H1 (cell line): ENCODE measurements around the gene DNAJB14. TPM values are rescaled to one million over a fixed set of nuclear protein-coding genes. Genes with fewer than 3 reads are reported as not detected.

Source experiments
- CTCF ChIA-PET: fragments of 300-600 bp; sonication (Branson Sonifier 250); formaldehyde crosslinking; loops from one replicate; lab custom pipeline; 2021; ENCODE audit not compliant: partially characterized antibody; lab: Charles Lee
- POLR2A ChIA-PET: fragments of 300-600 bp; sonication (Branson Sonifier 250); formaldehyde crosslinking; loops from one replicate; lab custom pipeline; 2021; ENCODE audit warnings: inconsistent platforms; ENCODE audit not compliant: partially characterized antibody; lab: Charles Lee
- DNase-seq, 2 experiments: peaks; one replicate each; pipeline versions ENCODE4 v3.0.0 to v3.0.0-alpha.2; 2010 to 2022; ENCODE audit warnings: low spot score in 2 of 2, low read depth in 1 of 2, mixed read lengths in 1 of 2
- FAIRE-seq: peaks from 2 replicates; lab custom pipeline; 2011; peaks lifted over from hg19 to GRCh38; lab: Jason Lieb, UNC
- H2AFZ ChIP-seq: 2 replicates; pipeline ENCODE4 v1.8.1; 2012; ENCODE audit warnings: low read length, inconsistent platforms
- H2AK5ac ChIP-seq: 2 replicates; pipeline ENCODE4 v1.6.1; 2013; ENCODE audit warnings: low read depth, low read length
- H2BK120ac ChIP-seq: replicated peaks from 2 replicates; pipeline ENCODE3; 2013; ENCODE audit warnings: low read depth, low read length, inconsistent platforms
- H2BK12ac ChIP-seq: 2 replicates; pipeline ENCODE4 v1.6.1; 2013; ENCODE audit warnings: low read depth, low read length
- H2BK15ac ChIP-seq: 2 replicates; pipeline ENCODE4 v1.6.1; 2013; ENCODE audit warnings: low read length
- H2BK20ac ChIP-seq: 2 replicates; pipeline ENCODE4 v1.6.1; 2013; ENCODE audit warnings: low read length
- H2BK5ac ChIP-seq: 2 replicates; pipeline ENCODE4 v1.6.1; 2013; ENCODE audit warnings: low read depth, low read length
- H3K14ac ChIP-seq: 2 replicates; pipeline ENCODE4 v1.6.1; 2013; ENCODE audit warnings: inconsistent platforms; ENCODE audit not compliant: insufficient read length
- H3K18ac ChIP-seq: 2 replicates; pipeline ENCODE4 v1.6.1; 2013; ENCODE audit warnings: low read length; ENCODE audit errors: extremely low read depth
- H3K23ac ChIP-seq: 2 replicates; pipeline ENCODE4 v1.6.1; 2013; ENCODE audit warnings: inconsistent platforms; ENCODE audit not compliant: insufficient read length
- H3K23me2 ChIP-seq: 2 replicates; pipeline ENCODE4 v1.6.1; 2013; ENCODE audit warnings: low read depth, low read length
- H3K27ac ChIP-seq: 2 replicates; pipeline ENCODE4 v1.6.1; 2011; ENCODE audit warnings: low read depth, low read length, inconsistent platforms
- H3K27me3 ChIP-seq, 4 experiments: replicated peaks in 1 of 4; 1 replicate in 1 of 4; 2 replicates in 3 of 4; pipeline versions ENCODE4 v1.6.1 to v1.8.1; 2011 to 2013; ENCODE audit warnings: low read length in 3 of 4, mild to moderate bottlenecking in 3 of 4, inconsistent platforms in 2 of 4, mixed read lengths in 2 of 4, moderate library complexity in 1 of 4; ENCODE audit not compliant: control insufficient read depth in 3 of 4, insufficient read depth in 3 of 4; ENCODE audit errors: extremely low read depth in 1 of 4
- H3K36me3 ChIP-seq, 4 experiments: 2 replicates each; pipeline versions ENCODE4 v1.6.1 to v1.8.1; 2011 to 2013; ENCODE audit warnings: mild to moderate bottlenecking in 4 of 4, low read length in 3 of 4, moderate library complexity in 2 of 4, control low read depth in 1 of 4, inconsistent platforms in 1 of 4; ENCODE audit not compliant: insufficient read depth in 4 of 4, control insufficient read depth in 2 of 4
- H3K4ac ChIP-seq: replicated peaks from 2 replicates; pipeline ENCODE3; 2013; ENCODE audit warnings: low read length, low read depth, mixed read lengths, inconsistent platforms; ENCODE audit not compliant: insufficient read length
- H3K4me1 ChIP-seq, 4 experiments: replicated peaks in 1 of 4; 1 replicate in 1 of 4; 2 replicates in 3 of 4; pipeline versions ENCODE4 v1.6.1 to v1.8.1; 2011 to 2013; ENCODE audit warnings: low read length in 3 of 4, inconsistent platforms in 2 of 4, mixed read lengths in 1 of 4; ENCODE audit not compliant: insufficient read depth in 4 of 4, control insufficient read depth in 3 of 4
- H3K4me2 ChIP-seq, 2 experiments: 2 replicates each; pipeline versions ENCODE4 v1.6.1 to v1.8.1; 2011 to 2013; ENCODE audit warnings: low read depth in 2 of 2, low read length in 2 of 2, control low read depth in 1 of 2, inconsistent platforms in 1 of 2, mild to moderate bottlenecking in 1 of 2; ENCODE audit not compliant: insufficient read depth in 1 of 2
- H3K4me3 ChIP-seq, 4 experiments: fragments of 200-600, 300-600 bp in 1 of 4; sonication (generic), shearing (Covaris generic), sonication (Bioruptor Twin) in 1 of 4; 2 replicates each; pipeline versions ENCODE4 v1.5.1 to v1.8.1; 2011 to 2016; ENCODE audit warnings: low read length in 4 of 4, low read depth in 3 of 4, control low read depth in 2 of 4, inconsistent platforms in 2 of 4, mild to moderate bottlenecking in 2 of 4, mixed read lengths in 1 of 4, moderate library complexity in 1 of 4; ENCODE audit not compliant: insufficient read depth in 2 of 4; ENCODE audit errors: extremely low read depth in 1 of 4
- H3K56ac ChIP-seq: replicated peaks from 2 replicates; pipeline ENCODE3; 2013; ENCODE audit warnings: low read depth, mild to moderate bottlenecking, mixed read lengths, low read length, inconsistent platforms; ENCODE audit not compliant: insufficient read length
- H3K79me1 ChIP-seq: 2 replicates; pipeline ENCODE4 v1.6.1; 2013; ENCODE audit warnings: low read depth, low read length, control low read depth
- H3K79me2 ChIP-seq, 2 experiments: 2 replicates each; pipeline versions ENCODE4 v1.6.1 to v1.8.1; 2012 to 2013; ENCODE audit warnings: low read length in 2 of 2, mild to moderate bottlenecking in 2 of 2, inconsistent platforms in 1 of 2; ENCODE audit not compliant: insufficient read depth in 2 of 2, control insufficient read depth in 1 of 2
- H3K9ac ChIP-seq, 4 experiments: replicated peaks in 1 of 4; 1 replicate in 1 of 4; 2 replicates in 3 of 4; pipeline versions ENCODE4 v1.6.1 to v1.8.1; 2011 to 2013; ENCODE audit warnings: low read depth in 3 of 4, low read length in 3 of 4, control low read depth in 2 of 4, mild to moderate bottlenecking in 2 of 4, moderate library complexity in 2 of 4, inconsistent platforms in 1 of 4; ENCODE audit errors: extremely low read depth in 1 of 4
- H3K9me3 ChIP-seq, 2 experiments: 2 replicates each; pipeline versions ENCODE4 v1.6.1 to v1.8.1; 2012 to 2013; ENCODE audit warnings: mild to moderate bottlenecking in 2 of 2, moderate library complexity in 2 of 2, control low read depth in 1 of 2, inconsistent platforms in 1 of 2, low read depth in 1 of 2, low read length in 1 of 2, mixed read lengths in 1 of 2; ENCODE audit not compliant: insufficient read depth in 2 of 2
- H4K20me1 ChIP-seq, 2 experiments: replicated peaks in 1 of 2; 2 replicates each; pipeline versions ENCODE3 to v1.8.1; 2011 to 2013; ENCODE audit warnings: inconsistent platforms in 2 of 2, low read length in 2 of 2, mild to moderate bottlenecking in 1 of 2; ENCODE audit not compliant: insufficient read depth in 2 of 2, control insufficient read depth in 1 of 2
- H4K5ac ChIP-seq: 2 replicates; pipeline ENCODE4 v1.6.1; 2013; ENCODE audit warnings: low read length, low read depth, mixed read lengths, inconsistent platforms; ENCODE audit not compliant: insufficient read length
- H4K8ac ChIP-seq: 2 replicates; pipeline ENCODE4 v1.8.0; 2013; ENCODE audit warnings: mild to moderate bottlenecking, moderate library complexity, low read length, inconsistent platforms; ENCODE audit not compliant: insufficient read depth; ENCODE audit errors: extremely low read depth
- H4K91ac ChIP-seq: replicated peaks from 2 replicates; pipeline ENCODE3; 2013; ENCODE audit warnings: low read length, mixed read lengths, inconsistent platforms; ENCODE audit not compliant: insufficient read length
- BRCA1 ChIP-seq: IDR thresholded peaks from 2 replicates; pipeline ENCODE4 v1.6.1; 2012; ENCODE audit warnings: low read depth, low read length, improper control_type of control experiment
- GABPA ChIP-seq: IDR thresholded peaks from 2 replicates; pipeline ENCODE4 v1.6.1; 2011; ENCODE audit warnings: mild to moderate bottlenecking, low read length, moderate library complexity, borderline replicate concordance; ENCODE audit not compliant: insufficient read depth
- KDM5A ChIP-seq: fragments of 200-600 bp; IDR thresholded peaks from 2 replicates; pipeline ENCODE4 v1.7.1; 2012; ENCODE audit warnings: mild to moderate bottlenecking, low read length, inconsistent platforms, mixed read lengths
- PHF8 ChIP-seq: fragments of 200-600 bp; sonication (generic); conservative IDR thresholded peaks from 2 replicates; pipeline ENCODE4 v1.7.1; 2012; ENCODE audit warnings: low read depth, mild to moderate bottlenecking, inconsistent platforms, low read length, moderate library complexity
- POLR2AphosphoS5 ChIP-seq: IDR thresholded peaks from 2 replicates; pipeline ENCODE4 v1.6.1; 2011; ENCODE audit warnings: low read depth, low read length
- POU5F1 ChIP-seq: IDR thresholded peaks from 2 replicates; pipeline ENCODE4 v1.6.1; 2011; ENCODE audit warnings: low read depth, mild to moderate bottlenecking, low read length, moderate library complexity
- RAD21 ChIP-seq, 2 experiments: IDR thresholded peaks in 1 of 2; conservative IDR thresholded peaks in 1 of 2; 2 replicates each; pipeline ENCODE4 v1.6.1; 2011; ENCODE audit warnings: low read depth in 2 of 2, low read length in 2 of 2, improper control_type of control experiment in 1 of 2, inconsistent platforms in 1 of 2, mild to moderate bottlenecking in 1 of 2, moderate library complexity in 1 of 2
- RBBP5 ChIP-seq: IDR thresholded peaks from 2 replicates; pipeline ENCODE4 v1.7.1; 2012; ENCODE audit warnings: low read depth, mild to moderate bottlenecking, inconsistent platforms, low read length, moderate library complexity, borderline replicate concordance
- RNF2 ChIP-seq: fragments of 200-900, 300-1000 bp; sonication (generic); IDR thresholded peaks from 2 replicates; pipeline ENCODE4 v1.7.1; 2016; ENCODE audit warnings: borderline replicate concordance, low read depth, mild to moderate bottlenecking, antibody characterized with exemption, low read length; ENCODE audit not compliant: poor library complexity, severe bottlenecking; ENCODE audit errors: missing control alignments
- SAP30 ChIP-seq: fragments of 300-600 bp; sonication (generic); IDR thresholded peaks from 2 replicates; pipeline ENCODE4 v1.7.1; 2012; ENCODE audit warnings: low read length, moderate library complexity, mild to moderate bottlenecking, inconsistent platforms; ENCODE audit not compliant: insufficient read depth, insufficient replicate concordance
- SP2 ChIP-seq: IDR thresholded peaks from 2 replicates; pipeline ENCODE4 v1.6.1; 2012; ENCODE audit warnings: mild to moderate bottlenecking, low read length, inconsistent platforms
- SRF ChIP-seq: IDR thresholded peaks from 2 replicates; pipeline ENCODE4 v1.6.1; 2011; ENCODE audit warnings: mild to moderate bottlenecking, low read depth, low read length, moderate library complexity
- TAF1 ChIP-seq: IDR thresholded peaks from 2 replicates; pipeline ENCODE4 v1.6.1; 2011; ENCODE audit warnings: mild to moderate bottlenecking, low read depth, low read length
- TBP ChIP-seq: IDR thresholded peaks from 2 replicates; pipeline ENCODE4 v1.6.1; 2011; ENCODE audit warnings: low read depth, low read length, improper control_type of control experiment
- WGBS, 2 experiments: shearing (Covaris generic) in 1 of 2; methylation state at CpG; one replicate each; pipeline versions ENCODE4 v1.1.6 to v1.1.7; 2013 to 2015; ENCODE audit warnings: low lambda C conversion rate in 2 of 2, mixed read lengths in 2 of 2, inconsistent platforms in 1 of 2, low coverage in 1 of 2, missing lambda C conversion rate in 1 of 2; ENCODE audit not compliant: insufficient replicate concordance in 2 of 2, insufficient coverage in 1 of 2, insufficient read length in 1 of 2; ENCODE audit errors: extremely low coverage in 1 of 2, missing lambda C conversion rate in 1 of 2; 5-methylcytosine and 5-hydroxymethylcytosine counted together
- polyA plus RNA-seq, 7 experiments: library from polyadenylated mRNA; depleted of rRNA in 3 of 7; stranded (reverse) in 5 of 7; unstranded in 2 of 7; fragments of >200 nt in 5 of 7; fragments of 200-250 nt in 2 of 7; gene quantifications; 1 replicate in 5 of 7; 2 replicates in 1 of 7; 4 replicates in 1 of 7; pipeline versions ENCODE4 v1.2.1 to v1.2.3, GENCODE V29; 2011 to 2013; ENCODE audit warnings: missing spikeins in 2 of 7, mixed read lengths in 2 of 7
- total RNA-seq: library from RNA; stranded (reverse); fragmentation: NEBNext Ultra II Directional; extraction: Animal tissue kit (Norgen Biotek cat#: 25700); gene quantifications from 2 replicates; pipeline ENCODE4 v1.2.1, GENCODE V29; 2021

The DNAJB14 gene
- total and polyA plus RNA-seq, 2 of the 8 experiments (the other 6 are each of a cell fraction or from before 2014, with no cell fraction given), result 3.4 to 35.4 TPM

DNA sequence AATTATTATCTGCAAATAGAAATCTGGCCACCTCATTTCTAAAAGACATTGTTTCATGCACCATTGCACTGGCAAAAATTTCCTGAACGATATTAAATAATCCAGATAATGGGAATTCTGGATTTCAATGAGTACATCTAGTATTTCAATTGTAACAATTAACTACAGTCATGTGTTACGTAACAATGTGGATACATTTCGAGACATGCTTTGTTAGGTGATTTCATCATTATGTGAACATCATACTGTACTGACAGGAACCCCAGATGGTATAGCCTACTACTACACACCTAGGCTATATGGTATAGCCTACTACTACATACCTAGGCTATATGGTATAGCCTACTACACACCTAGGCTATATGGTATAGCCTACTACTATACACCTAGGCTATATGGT lies 67.0 kb downstream of the DNAJB14 start:
- no peak overlapping the region for H3K23ac ChIP-seq
- H3K14ac ChIP-seq, result no peak overlapping the region
- no peak overlapping the region for H4K8ac ChIP-seq
- H2AK5ac ChIP-seq, result no peak overlapping the region
- no peak for DNase-seq
- no peak overlapping the region for H2BK15ac ChIP-seq
- no peaks in the 10 kb centered on the region for H3K23me2 ChIP-seq
- CTCF ChIA-PET, result interaction anchor here (1.2 kb wide), 1 partner anchor 68 kb away, joined by 6 read pairs; no protein-coding TSS in a partner anchor
- no peak overlapping the region for H4K5ac ChIP-seq
- WGBS, 2 experiments, result 84% methylated on average over 3 of the region's 3 CpGs; no CpG with 5 or more reads in 1 of the 2 experiments
- no peak overlapping the region for H3K9ac ChIP-seq
- no peak for FAIRE-seq
- H2BK12ac ChIP-seq, result no peak overlapping the region
- H2BK120ac ChIP-seq, result no peak overlapping the region
- H3K4me2 ChIP-seq, result no peak overlapping the region
- H3K18ac ChIP-seq, result no peak overlapping the region
- POLR2A ChIA-PET, result no interaction called here
- H2BK5ac ChIP-seq, result no peak overlapping the region
- H3K56ac ChIP-seq, result no peak overlapping the region
- no peak overlapping the region for H3K4ac ChIP-seq
- no peaks in the 10 kb centered on the region for H3K79me2 ChIP-seq
- no peak overlapping the region for H3K4me3 ChIP-seq
- peaks cover 0 to 24% (median 6%) of the 10 kb centered on the region in 4 experiments; a peak in 4 of 8 replicates for H3K36me3 ChIP-seq
- no peak overlapping the region for H2BK20ac ChIP-seq
- no peaks in the 10 kb centered on the region for H4K20me1 ChIP-seq
- no peaks in the 10 kb centered on the region for H3K9me3 ChIP-seq
- H3K79me1 ChIP-seq, result no peaks in the 10 kb centered on the region
- H3K27ac ChIP-seq, result no peak overlapping the region
- H4K91ac ChIP-seq, result no peak overlapping the region
- H3K4me1 ChIP-seq, result no peaks in the 10 kb centered on the region
- H3K27me3 ChIP-seq, result no peaks in the 10 kb centered on the region
- H2AFZ ChIP-seq, result no peak overlapping the region
- TF ChIP-seq KDM5A (no peak), SRF (no peak), POU5F1 (no peak), SP2 (no peak), RBBP5 (no peak), RAD21 (IDR thresholded peaks at IDR 0.05 in 1 of 2, conservative IDR thresholded peaks at IDR 0.05 in 1 of 2; ENCODE audit: low read depth in 2 of 2, low read length in 2 of 2) (no peak), TAF1 (no peak), POLR2AphosphoS5 (no peak), GABPA (no peak), PHF8 (no peak), TBP (no peak), SAP30 (no peak), RNF2 (no peak), BRCA1 (no peak)
